DOHH2 (cell line): ENCODE measurements around the gene TPCN1.

Experiments used
- CTCF ChIP-seq: fragments of 200-600 bp; sonication (generic); IDR thresholded peaks from one replicate; pipeline ENCODE4 v1.5.1; 2014; ENCODE audit warnings: antibody characterized with exemption, mild to moderate bottlenecking, low read depth, low read length; ENCODE audit not compliant: poor library complexity, severe bottlenecking
- EZH2phosphoT487 ChIP-seq: fragments of 200-600 bp; sonication (generic); IDR thresholded peaks from 2 replicates; pipeline ENCODE4 v1.6.1; 2017; ENCODE audit warnings: borderline replicate concordance, mild to moderate bottlenecking, antibody characterized with exemption, low read length, moderate library complexity, mixed read lengths

- TF ChIP-seq EZH2phosphoT487 (no peak), CTCF (no peak)
Observed at GRCh38 chr12:113241191-113242025, 20.1 kb downstream of the TPCN1 start.
